AG04450 (cell line): ENCODE measurements around the gene ACO2. TPM values are rescaled to one million over a fixed set of nuclear protein-coding genes. Genes with fewer than 3 reads are reported as not detected.

Experiments
- CTCF ChIA-PET: fragments of 300-600, 350-600 bp; formaldehyde crosslinking; extraction: SDS; loops from one replicate; lab custom pipeline; 2022; ENCODE audit warnings: antibody characterized with exemption, inconsistent platforms; lab: Charles Lee
- POLR2A ChIA-PET: fragments of 350-600 bp; formaldehyde crosslinking; extraction: SDS; loops from one replicate; lab custom pipeline; 2021; ENCODE audit warnings: antibody characterized with exemption, inconsistent platforms; lab: Yijun Ruan, JAX
- DNase-seq: peaks from one replicate; pipeline ENCODE4 v3.0.0-alpha.2; 2011; ENCODE audit warnings: low read depth, low spot score
- H3K27ac ChIP-seq: one replicate; pipeline ENCODE4 v1.5.1; 2012; ENCODE audit warnings: low read depth, low read length, control low read depth
- H3K27me3 ChIP-seq: one replicate; pipeline ENCODE4 v1.6.0; 2012; ENCODE audit warnings: low read length; ENCODE audit not compliant: control insufficient read depth, insufficient read depth
- H3K4me3 ChIP-seq: 2 replicates; pipeline ENCODE4 v1.5.1; 2011; ENCODE audit warnings: mild to moderate bottlenecking, low read depth, low read length, control low read depth
- H3K9me3 ChIP-seq: 2 replicates; pipeline ENCODE4 v1.5.1; 2012; ENCODE audit warnings: low read length; ENCODE audit not compliant: control insufficient read depth, insufficient read depth
- CTCF ChIP-seq: IDR thresholded peaks from 2 replicates; pipeline ENCODE4 v1.5.1; 2011; ENCODE audit warnings: low read depth, low read length, control low read depth, inconsistent platforms
- polyA plus RNA-seq: library from polyadenylated mRNA; depleted of rRNA; stranded (reverse); fragments of >200 nt; gene quantifications from 2 replicates; pipeline ENCODE4 v1.2.3, GENCODE V29; 2011

Gene ACO2
- polyA plus RNA-seq, 1 experiment, result 32.2 TPM

- no peak for TF ChIP-seq CTCF
- no peaks in the 10 kb centered on the region for H3K9me3 ChIP-seq
- no peaks in the 10 kb centered on the region for H3K27me3 ChIP-seq
- no peak for DNase-seq
- ChIA-PET CTCF (interaction anchor here (0.9 to 3.6 kb wide), 2 partner anchors 14 to 109 kb away, joined by 3 to 13 read pairs; no protein-coding TSS in a partner anchor), POLR2A (interaction anchor here (0.9 kb wide), 1 partner anchor 132 kb away, joined by 4 read pairs; the partner anchor contains the start of gene TEF)
- peak overlapping the region; percentile 33 for H3K27ac ChIP-seq
- no peak overlapping the region for H3K4me3 ChIP-seq
Measured at GRCh38 chr22:41512421-41513194, 43.7 kb downstream of the ACO2 start.

GRCh38 chr22:41513391-41513790, 44.5 kb downstream of the ACO2 start:
- Histone ChIP-seq H3K27ac (peak overlapping the region; percentile 33), H3K4me3 (no peak overlapping the region), H3K27me3 (no peaks in the 10 kb centered on the region), H3K9me3 (no peaks in the 10 kb centered on the region)
- POLR2A ChIA-PET, result interaction anchor here (0.9 to 1.1 kb wide), 2 partner anchors 65 to 132 kb away, joined by 3 to 4 read pairs; partner anchors contain the start of gene TEF
- no peak for DNase-seq
- no peak for TF ChIP-seq CTCF
- CTCF ChIA-PET, result interaction anchor here (0.9 to 3.6 kb wide), 2 partner anchors 13 to 110 kb away, joined by 3 to 13 read pairs; no protein-coding TSS in a partner anchor

- Histone ChIP-seq H3K4me3 (no peak overlapping the region), H3K27me3 (no peaks in the 10 kb centered on the region), H3K27ac (no peak overlapping the region), H3K9me3 (no peaks in the 10 kb centered on the region)
- DNase-seq, result no peak
- no peak for TF ChIP-seq CTCF
- ChIA-PET POLR2A (interaction anchor here (0.8 kb wide), 1 partner anchor 70 kb away, joined by 3 read pairs; the partner anchor contains the start of gene TOB2), CTCF (interaction anchor here (1.0 to 4.2 kb wide), 9 partner anchors 11 to 201 kb away, joined by 3 to 141 read pairs (median 9); partner anchors contain the start of gene TOB2)
Measured at GRCh38 chr22:41516462-41516861, 47.5 kb downstream of the ACO2 start.

GRCh38 chr22:41517172-41518047, 48.5 kb downstream of the ACO2 start:
- ChIA-PET CTCF (interaction anchor here (0.6 to 4.2 kb wide), 45 partner anchors 8 to 594 kb away, joined by 3 to 141 read pairs (median 5); partner anchors contain the start of genes ACO2, PHF5A, TEF and TOB2), POLR2A (interaction anchor here (0.6 to 0.8 kb wide), 2 partner anchors 64 to 71 kb away, joined by 3 to 9 read pairs; partner anchors contain the start of gene TOB2)
- no peak overlapping the region for H3K27ac ChIP-seq
- no peak overlapping the region for H3K4me3 ChIP-seq
- H3K9me3 ChIP-seq, result no peaks in the 10 kb centered on the region
- H3K27me3 ChIP-seq, result no peaks in the 10 kb centered on the region
- peak; percentile 93 for TF ChIP-seq CTCF
- DNase-seq, result no peak
